ENCODE data around the gene MFAP4. TPM values are rescaled to one million over a fixed set of nuclear protein-coding genes. Genes with fewer than 3 reads are reported as not detected.

MFAP4 gene
- polyA plus RNA-seq, 1 experiment = 122 TPM

- Histone ChIP-seq H3K4me3 (ENCODE audit: low read depth, low read length) (peak overlapping the region; percentile 87), H3K27ac (ENCODE audit: low read depth, low read length) (peak overlapping the region; percentile 65), H3K9me3 (ENCODE audit: control insufficient read depth, insufficient read depth, low read length) (no peaks in the 10 kb centered on the region), H3K27me3 (ENCODE audit: control insufficient read depth, insufficient read depth, low read length) (no peaks in the 10 kb centered on the region)
- ChIA-PET POLR2A (interaction anchor here (1.9 to 2.3 kb wide), 2 partner anchors 16 to 86 kb away, joined by 12 to 24 read pairs; partner anchors contain the start of gene MAPK7), CTCF (interaction anchor here (0.6 to 5.2 kb wide), 5 partner anchors 8 to 403 kb away, joined by 3 to 99 read pairs (median 17); no protein-coding TSS in a partner anchor)
- TF ChIP-seq CTCF (IDR thresholded peaks at IDR 0.05; ENCODE audit: low read depth, low read length) = no peak
- no peak for DNase-seq (ENCODE audit: low read depth, low spot score)
These were observed 25.1 kb downstream of the MFAP4 start for GRCh38 chr17:19361944-19362276.

- TF ChIP-seq CTCF (IDR thresholded peaks at IDR 0.05; ENCODE audit: low read depth, low read length) = no peak
- no peak for DNase-seq (ENCODE audit: low read depth, low spot score)
- Histone ChIP-seq H3K27ac (ENCODE audit: low read depth, low read length) (no peak overlapping the region), H3K27me3 (ENCODE audit: control insufficient read depth, insufficient read depth, low read length) (no peaks in the 10 kb centered on the region), H3K4me3 (ENCODE audit: low read depth, low read length) (peak overlapping the region; percentile 87; the same call in 1 of the 2 replicates), H3K9me3 (ENCODE audit: control insufficient read depth, insufficient read depth, low read length) (no peaks in the 10 kb centered on the region)
- POLR2A ChIA-PET = interaction anchor here (2.3 kb wide), 1 partner anchor 17 kb away, joined by 24 read pairs; the partner anchor contains the start of gene MAPK7
- CTCF ChIA-PET = interaction anchor here (5.2 kb wide), 1 partner anchor 403 kb away, joined by 97 read pairs; no protein-coding TSS in a partner anchor
These were observed 25.7 kb downstream of the MFAP4 start for GRCh38 chr17:19361326-19361725.

- H3K4me3 ChIP-seq (ENCODE audit: low read depth, low read length) = no peak overlapping the region
- no peak for TF ChIP-seq CTCF (IDR thresholded peaks at IDR 0.05; ENCODE audit: low read depth, low read length)
- ChIA-PET POLR2A (no interaction called here), CTCF (no interaction called here)
- H3K27me3 ChIP-seq (ENCODE audit: control insufficient read depth, insufficient read depth, low read length) = no peaks in the 10 kb centered on the region
- DNase-seq (ENCODE audit: low read depth, low spot score) = no peak
- H3K9me3 ChIP-seq (ENCODE audit: control insufficient read depth, insufficient read depth, low read length) = no peaks in the 10 kb centered on the region
- H3K27ac ChIP-seq (ENCODE audit: low read depth, low read length) = no peak overlapping the region
These were observed 26.2 kb downstream of the MFAP4 start for GRCh38 chr17:19360772-19361171.

- POLR2A ChIA-PET = no interaction called here
- H3K27ac ChIP-seq (ENCODE audit: low read depth, low read length) = no peak overlapping the region
These were observed 27.1 kb downstream of the MFAP4 start for GRCh38 chr17:19359856-19360255.

GRCh38 chr17:19359151-19359550, 27.8 kb downstream of the MFAP4 start:
- ChIA-PET CTCF (no interaction called here), POLR2A (no interaction called here)
- DNase-seq (ENCODE audit: low read depth, low spot score) = no peak
- Histone ChIP-seq H3K4me3 (ENCODE audit: low read depth, low read length) (no peak overlapping the region), H3K9me3 (ENCODE audit: control insufficient read depth, insufficient read depth, low read length) (no peaks in the 10 kb centered on the region), H3K27me3 (ENCODE audit: control insufficient read depth, insufficient read depth, low read length) (no peaks in the 10 kb centered on the region), H3K27ac (ENCODE audit: low read depth, low read length) (no peak overlapping the region)
- no peak for TF ChIP-seq CTCF (IDR thresholded peaks at IDR 0.05; ENCODE audit: low read depth, low read length)

More at GRCh38 chr17:19359856-19360255, 27.1 kb downstream of the MFAP4 start:
- Histone ChIP-seq H3K4me3 (ENCODE audit: low read depth, low read length) (no peak overlapping the region), H3K27me3 (ENCODE audit: control insufficient read depth, insufficient read depth, low read length) (no peaks in the 10 kb centered on the region), H3K9me3 (ENCODE audit: control insufficient read depth, insufficient read depth, low read length) (no peaks in the 10 kb centered on the region)
- TF ChIP-seq CTCF (IDR thresholded peaks at IDR 0.05; ENCODE audit: low read depth, low read length) = no peak
- CTCF ChIA-PET = no interaction called here
- DNase-seq (ENCODE audit: low read depth, low spot score) = no peak

Data from AG04450 (cell line).